ENCODE results near the gene HECW1. TPM values are rescaled to one million over a fixed set of nuclear protein-coding genes. Genes with fewer than 3 reads are reported as not detected.

The HECW1 gene
- polyA plus RNA-seq, 1 donor (not counting 4 experiments of a cell fraction or from before 2014, with no cell fraction given): not detected

DNA sequence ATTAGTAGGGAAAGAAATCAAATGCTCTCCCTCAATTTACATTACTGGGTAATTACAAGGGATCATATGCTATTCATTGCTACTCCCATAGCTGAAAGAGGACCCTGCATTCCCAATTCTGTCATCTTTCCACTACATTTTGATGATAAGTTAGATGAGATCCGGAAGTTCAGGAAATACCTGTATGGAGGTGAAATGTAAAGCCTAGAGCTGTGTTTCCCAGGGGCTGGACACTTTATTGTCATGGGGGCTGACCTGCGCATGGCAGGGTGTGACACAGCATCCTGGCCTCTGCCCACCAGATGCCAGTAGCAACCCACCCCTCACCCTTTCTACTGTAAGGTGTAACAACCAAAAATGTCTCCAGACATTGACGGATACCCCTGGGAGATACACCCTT is 56.6 kb downstream of the HECW1 start:
- H3K27me3 ChIP-seq (ENCODE audit: control insufficient read depth, extremely low read depth, insufficient read depth, low read length): peaks cover 4% of the 10 kb centered on the region

DNA sequence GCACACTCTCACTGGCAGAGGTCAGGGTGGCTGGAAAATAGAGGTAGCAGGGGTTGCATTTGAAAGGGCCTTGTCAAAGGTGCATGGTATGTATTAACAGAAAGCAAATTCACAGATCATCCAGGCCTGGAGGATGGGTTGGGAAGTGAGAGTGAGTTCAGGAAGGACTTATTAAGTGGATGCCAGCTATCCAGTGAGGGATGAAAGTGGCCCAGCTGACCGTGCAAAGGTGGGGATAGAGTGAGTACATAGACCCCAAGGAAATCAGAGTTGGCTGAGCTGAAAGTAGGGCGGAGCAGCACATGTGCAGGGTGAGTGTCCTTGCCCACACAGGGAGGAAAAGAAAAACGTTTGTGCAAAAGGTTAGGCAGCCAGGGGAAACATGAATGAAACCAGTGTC is 58.1 kb downstream of the HECW1 start:
- Histone ChIP-seq H3K36me3 (ENCODE audit: control insufficient read depth in 2 of 2, extremely low read depth in 1 of 2, insufficient read depth in 2 of 2, low read length in 2 of 2) (no peaks in the 10 kb centered on the region), H3K4me3 (ENCODE audit: control insufficient read depth in 2 of 3, extremely low read depth in 1 of 3, insufficient read depth in 2 of 3, low read depth in 1 of 3, low read length in 3 of 3) (no peak overlapping the region), H3K27me3 (ENCODE audit: control insufficient read depth, extremely low read depth, insufficient read depth, low read length) (peaks cover 4% of the 10 kb centered on the region), H3K4me1 (ENCODE audit: control insufficient read depth, extremely low read depth, insufficient read depth, low read length) (no peaks in the 10 kb centered on the region), H3K9me3 (ENCODE audit: control insufficient read depth, low read depth, low read length) (no peaks in the 10 kb centered on the region), H3K4me2 (ENCODE audit: control insufficient read depth, extremely low read depth, insufficient read depth, low read depth, low read length) (no peak overlapping the region), H3K9me1 (ENCODE audit: control insufficient read depth, extremely low read depth, insufficient read depth, low read length) (no peaks in the 10 kb centered on the region), H2AFZ (ENCODE audit: control insufficient read depth, low read length) (no peak overlapping the region), H4K20me1 (ENCODE audit: control insufficient read depth, extremely low read depth, insufficient read depth, low read length) (no peaks in the 10 kb centered on the region), H3K79me2 (ENCODE audit: control insufficient read depth, insufficient read depth, low read length) (no peaks in the 10 kb centered on the region), H3K9ac (ENCODE audit: control insufficient read depth, extremely low read depth, insufficient read depth, low read length) (no peak overlapping the region), H3K27ac (ENCODE audit: control insufficient read depth, insufficient read depth, low read length) (no peak overlapping the region)
- no peak for TF ChIP-seq EZH2 (IDR thresholded peaks at IDR 0.05; ENCODE audit: low read length)
- TF ChIP-seq, protein P1, sequence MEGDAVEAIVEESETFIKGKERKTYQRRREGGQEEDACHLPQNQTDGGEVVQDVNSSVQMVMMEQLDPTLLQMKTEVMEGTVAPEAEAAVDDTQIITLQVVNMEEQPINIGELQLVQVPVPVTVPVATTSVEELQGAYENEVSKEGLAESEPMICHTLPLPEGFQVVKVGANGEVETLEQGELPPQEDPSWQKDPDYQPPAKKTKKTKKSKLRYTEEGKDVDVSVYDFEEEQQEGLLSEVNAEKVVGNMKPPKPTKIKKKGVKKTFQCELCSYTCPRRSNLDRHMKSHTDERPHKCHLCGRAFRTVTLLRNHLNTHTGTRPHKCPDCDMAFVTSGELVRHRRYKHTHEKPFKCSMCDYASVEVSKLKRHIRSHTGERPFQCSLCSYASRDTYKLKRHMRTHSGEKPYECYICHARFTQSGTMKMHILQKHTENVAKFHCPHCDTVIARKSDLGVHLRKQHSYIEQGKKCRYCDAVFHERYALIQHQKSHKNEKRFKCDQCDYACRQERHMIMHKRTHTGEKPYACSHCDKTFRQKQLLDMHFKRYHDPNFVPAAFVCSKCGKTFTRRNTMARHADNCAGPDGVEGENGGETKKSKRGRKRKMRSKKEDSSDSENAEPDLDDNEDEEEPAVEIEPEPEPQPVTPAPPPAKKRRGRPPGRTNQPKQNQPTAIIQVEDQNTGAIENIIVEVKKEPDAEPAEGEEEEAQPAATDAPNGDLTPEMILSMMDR (optimal IDR thresholded peaks at IDR 0.05 in 1 of 3, IDR thresholded peaks at IDR 0.05 in 1 of 3, conservative IDR thresholded peaks at IDR 0.05 in 1 of 3; ENCODE audit: extremely low read depth in 1 of 3, insufficient read depth in 2 of 3, low read length in 3 of 3): no peak
- FAIRE-seq (no peak), DNase-seq (ENCODE audit: low read depth, low spot score) (no peak)
- dilution Hi-C loops (cut with MboI; ENCODE audit: extremely low pct_ligation_motif_present, low sequenced_read_pairs): no loop called here

More for the DNA sequence above, 56.6 kb downstream of the HECW1 start:
- TF ChIP-seq, protein P1 (optimal IDR thresholded peaks at IDR 0.05 in 1 of 3, IDR thresholded peaks at IDR 0.05 in 1 of 3, conservative IDR thresholded peaks at IDR 0.05 in 1 of 3; ENCODE audit: extremely low read depth in 1 of 3, insufficient read depth in 2 of 3, low read length in 3 of 3): no peak
- Histone ChIP-seq H3K9ac (ENCODE audit: control insufficient read depth, extremely low read depth, insufficient read depth, low read length) (no peak overlapping the region), H3K4me1 (ENCODE audit: control insufficient read depth, extremely low read depth, insufficient read depth, low read length) (peaks cover 11% of the 10 kb centered on the region), H3K9me3 (ENCODE audit: control insufficient read depth, low read depth, low read length) (no peaks in the 10 kb centered on the region), H3K9me1 (ENCODE audit: control insufficient read depth, extremely low read depth, insufficient read depth, low read length) (no peaks in the 10 kb centered on the region), H3K4me3 (ENCODE audit: control insufficient read depth in 2 of 3, extremely low read depth in 1 of 3, insufficient read depth in 2 of 3, low read depth in 1 of 3, low read length in 3 of 3) (no peak overlapping the region), H3K27ac (ENCODE audit: control insufficient read depth, insufficient read depth, low read length) (no peak overlapping the region), H3K4me2 (ENCODE audit: control insufficient read depth, extremely low read depth, insufficient read depth, low read depth, low read length) (no peak overlapping the region), H2AFZ (ENCODE audit: control insufficient read depth, low read length) (no peak overlapping the region), H4K20me1 (ENCODE audit: control insufficient read depth, extremely low read depth, insufficient read depth, low read length) (no peaks in the 10 kb centered on the region), H3K36me3 (ENCODE audit: control insufficient read depth in 2 of 2, extremely low read depth in 1 of 2, insufficient read depth in 2 of 2, low read length in 2 of 2) (no peaks in the 10 kb centered on the region), H3K79me2 (ENCODE audit: control insufficient read depth, insufficient read depth, low read length) (no peaks in the 10 kb centered on the region)
- dilution Hi-C loops (cut with MboI; ENCODE audit: extremely low pct_ligation_motif_present, low sequenced_read_pairs): no loop called here
- DNase-seq (ENCODE audit: low read depth, low spot score) (no peak), FAIRE-seq (no peak)

Data from keratinocyte (primary cell).